Head of caudate nucleus (tissue), 42 donors: Measurements from ENCODE around the gene GRIA3.
A peak's percentile ranks its signal among the peaks of the same experiment; 100 is the strongest.
"Not testable (repeated sequence)": the region's sequence is repeated elsewhere in the genome, so short reads cannot be mapped to it uniquely, and the experiment has no call there.

Source experiments
- DNase-seq, 42 donors: peaks; one replicate each; pipeline versions ENCODE4 v3.0.0 to v3.0.0-alpha.2; 2020 to 2021; ENCODE audit warnings: mixed read lengths in 7 of 42
- intact Hi-C: fragments of 100-400 bp; cut with DNase I; formaldehyde crosslinking; loops from one replicate; pipeline ENCODE4 v1.15.0; 2022

The GRIA3 gene

GRCh38 chrX:123256378-123256777 is 72.3 kb downstream of the GRIA3 start:
- DNase-seq, result no peak
- intact Hi-C loops, result no loop called here

GRCh38 chrX:123260920-123261418 is 76.9 kb downstream of the GRIA3 start:
- no peak for DNase-seq
- intact Hi-C loops, result no loop called here

GRCh38 chrX:123263270-123263669 is 79.2 kb downstream of the GRIA3 start:
- intact Hi-C loops, result no loop called here
- peak in 6 of 42 donors; percentile 0 to 38 (median 8) for DNase-seq

- intact Hi-C loops, result no loop called here
Observed at GRCh38 chrX:123263747-123264146, 79.7 kb downstream of the GRIA3 start.

GRCh38 chrX:123267220-123267619 is 83.1 kb downstream of the GRIA3 start:
- intact Hi-C loops, result no loop called here
- no peak for DNase-seq

More at GRCh38 chrX:123263747-123264146, 79.7 kb downstream of the GRIA3 start:
- DNase-seq, result no peak

- intact Hi-C loops, result no loop called here
- DNase-seq, result no peak
Observed at GRCh38 chrX:123271902-123272301, 87.8 kb downstream of the GRIA3 start.

GRCh38 chrX:123272630-123273029 is 88.6 kb downstream of the GRIA3 start:
- DNase-seq, result no peak
- intact Hi-C loops, result no loop called here

GRCh38 chrX:123274796-123275195 is 90.7 kb downstream of the GRIA3 start:
- DNase-seq, result no peak
- intact Hi-C loops, result no loop called here

GRCh38 chrX:123277347-123277746 is 93.3 kb downstream of the GRIA3 start:
- intact Hi-C loops, result no loop called here
- no peak for DNase-seq

GRCh38 chrX:123277821-123278220 is 93.7 kb downstream of the GRIA3 start:
- intact Hi-C loops, result no loop called here
- no peak for DNase-seq

- intact Hi-C loops, result no loop called here
- no peak for DNase-seq
Observed at GRCh38 chrX:123282241-123282640, 98.2 kb downstream of the GRIA3 start.

GRCh38 chrX:123283407-123283806 is 99.3 kb downstream of the GRIA3 start:
- intact Hi-C loops, DNase-seq: not testable (repeated sequence)

- DNase-seq, result no peak
- intact Hi-C loops, result no loop called here
Observed at GRCh38 chrX:123291623-123292022, 107.5 kb downstream of the GRIA3 start.

GRCh38 chrX:123298026-123298425 is 113.9 kb downstream of the GRIA3 start:
- intact Hi-C loops, result no loop called here

GRCh38 chrX:123303429-123303828 is 119.4 kb downstream of the GRIA3 start:
- intact Hi-C loops, result no loop called here
- no peak for DNase-seq

More at GRCh38 chrX:123298026-123298425, 113.9 kb downstream of the GRIA3 start:
- no peak for DNase-seq

- intact Hi-C loops, result no loop called here
- no peak for DNase-seq
Observed at GRCh38 chrX:123308658-123309057, 124.6 kb downstream of the GRIA3 start.

GRCh38 chrX:123310112-123310511 is 126.0 kb downstream of the GRIA3 start:
- intact Hi-C loops, result no loop called here
- no peak for DNase-seq

GRCh38 chrX:123311486-123311885 is 127.4 kb downstream of the GRIA3 start:
- DNase-seq, result no peak
- intact Hi-C loops, result no loop called here

- intact Hi-C loops, result no loop called here
- no peak for DNase-seq
Observed at GRCh38 chrX:123313486-123313885, 129.4 kb downstream of the GRIA3 start.

- intact Hi-C loops, result no loop called here
- DNase-seq, result no peak
Observed at GRCh38 chrX:123320622-123321021, 136.5 kb downstream of the GRIA3 start.

- no peak for DNase-seq
- intact Hi-C loops, result no loop called here
Observed at GRCh38 chrX:123322536-123322935, 138.5 kb downstream of the GRIA3 start.

- DNase-seq, result peak in 7 of 42 donors; percentile 8 to 35 (median 26)
Observed at GRCh38 chrX:123324625-123325024, 140.5 kb downstream of the GRIA3 start.

More at GRCh38 chrX:123324625-123325024, 140.5 kb downstream of the GRIA3 start:
- intact Hi-C loops, result no loop called here
